Skin epidermis (tissue), 12 donors: ENCODE data around the gene ANXA1.
A peak's percentile ranks its signal among the peaks of the same experiment; 100 is the strongest.
"Not testable (repeated sequence)": the region's sequence is repeated elsewhere in the genome, so short reads cannot be mapped to it uniquely, and the experiment has no call there.

Experiments
- H3K27ac ChIP-seq, 21 experiments: fragments of 200-600 bp; sonication (generic) in 11 of 21; one replicate each; pipeline ENCODE4 v1.5.0; 2020; ENCODE audit warnings: mild to moderate bottlenecking in 3 of 21, inconsistent platforms in 2 of 21, moderate library complexity in 2 of 21
- H3K4me3 ChIP-seq, 7 experiments: fragments of 200-600 bp; sonication (generic) in 2 of 7; one replicate each; pipeline ENCODE4 v1.5.0; 2020; ENCODE audit warnings: inconsistent platforms in 2 of 7, mild to moderate bottlenecking in 2 of 7, moderate library complexity in 1 of 7

Gene ANXA1

GRCh38 chr9:73162987-73163768, 11.5 kb downstream of the ANXA1 start:
- no peak overlapping the region for H3K4me3 ChIP-seq
- peak overlapping the region in 1 of 21 experiments; percentile 15 for H3K27ac ChIP-seq

GRCh38 chr9:73165911-73166310, 14.2 kb downstream of the ANXA1 start:
- no peak overlapping the region for H3K4me3 ChIP-seq

GRCh38 chr9:73166468-73166867, 14.8 kb downstream of the ANXA1 start:
- Histone ChIP-seq H3K4me3 (no peak overlapping the region), H3K27ac (no peak overlapping the region)

More at GRCh38 chr9:73165911-73166310, 14.2 kb downstream of the ANXA1 start:
- H3K27ac ChIP-seq = no peak overlapping the region

GRCh38 chr9:73167614-73168013, 15.9 kb downstream of the ANXA1 start:
- H3K27ac ChIP-seq = no peak overlapping the region
- no peak overlapping the region for H3K4me3 ChIP-seq

GRCh38 chr9:73168298-73168934, 16.8 kb downstream of the ANXA1 start:
- no peak overlapping the region for H3K27ac ChIP-seq

GRCh38 chr9:73170185-73170957, 18.7 kb downstream of the ANXA1 start:
- H3K27ac ChIP-seq = no peak overlapping the region
- no peak overlapping the region for H3K4me3 ChIP-seq

More at GRCh38 chr9:73168298-73168934, 16.8 kb downstream of the ANXA1 start:
- H3K4me3 ChIP-seq = no peak overlapping the region

- Histone ChIP-seq H3K4me3 (no peak overlapping the region), H3K27ac (no peak overlapping the region)
These were observed 21.2 kb downstream of the ANXA1 start for GRCh38 chr9:73172901-73173215.

GRCh38 chr9:73173557-73174329, 22.1 kb downstream of the ANXA1 start:
- no peak overlapping the region for H3K4me3 ChIP-seq
- no peak overlapping the region for H3K27ac ChIP-seq

- H3K4me3 ChIP-seq = no peak overlapping the region
These were observed 22.8 kb downstream of the ANXA1 start for GRCh38 chr9:73174330-73174980.

GRCh38 chr9:73176450-73176875, 24.8 kb downstream of the ANXA1 start:
- Histone ChIP-seq H3K4me3 (no peak overlapping the region), H3K27ac (no peak overlapping the region)

More at GRCh38 chr9:73174330-73174980, 22.8 kb downstream of the ANXA1 start:
- H3K27ac ChIP-seq = no peak overlapping the region

- H3K4me3 ChIP-seq = no peak overlapping the region
- no peak overlapping the region for H3K27ac ChIP-seq
These were observed 26.4 kb downstream of the ANXA1 start for GRCh38 chr9:73178044-73178443.

GRCh38 chr9:73179589-73179988, 27.9 kb downstream of the ANXA1 start:
- Histone ChIP-seq H3K27ac (peak overlapping the region in 1 of 21 experiments; percentile 1), H3K4me3 (no peak overlapping the region)

GRCh38 chr9:73180403-73180802, 28.7 kb downstream of the ANXA1 start:
- no peak overlapping the region for H3K4me3 ChIP-seq
- H3K27ac ChIP-seq = no peak overlapping the region

- no peak overlapping the region for H3K4me3 ChIP-seq
These were observed 31.3 kb downstream of the ANXA1 start for GRCh38 chr9:73182928-73183327.

GRCh38 chr9:73183428-73183827, 31.8 kb downstream of the ANXA1 start:
- no peak overlapping the region for H3K27ac ChIP-seq
- H3K4me3 ChIP-seq = no peak overlapping the region

More at GRCh38 chr9:73182928-73183327, 31.3 kb downstream of the ANXA1 start:
- H3K27ac ChIP-seq = no peak overlapping the region

GRCh38 chr9:73183917-73184861, 32.5 kb downstream of the ANXA1 start:
- Histone ChIP-seq H3K4me3 (no peak overlapping the region), H3K27ac (no peak overlapping the region)

- not testable (repeated sequence) for H3K4me3 ChIP-seq
These were observed 39.4 kb downstream of the ANXA1 start for GRCh38 chr9:73191109-73191508.

GRCh38 chr9:73194284-73194683, 42.6 kb downstream of the ANXA1 start:
- Histone ChIP-seq H3K4me3 (no peak overlapping the region), H3K27ac (no peak overlapping the region)

More at GRCh38 chr9:73191109-73191508, 39.4 kb downstream of the ANXA1 start:
- not testable (repeated sequence) for H3K27ac ChIP-seq
